ENCODE measurements around the gene KRT35.
A peak's percentile ranks its signal among the peaks of the same experiment; 100 is the strongest.
"Not testable (repeated sequence)": the region's sequence is repeated elsewhere in the genome, so short reads cannot be mapped to it uniquely, and the experiment has no call there.

KRT35 gene

GRCh38 chr17:41453066-41453465 is 27.9 kb downstream of the KRT35 start:
- no peak for DNase-seq (ENCODE audit: low spot score)

- DNase-seq (ENCODE audit: low spot score): no peak
These were observed 28.7 kb downstream of the KRT35 start for GRCh38 chr17:41452281-41452680.

GRCh38 chr17:41451154-41451728 is 29.7 kb downstream of the KRT35 start:
- no peak for DNase-seq (ENCODE audit: low spot score)

- no peak for DNase-seq (ENCODE audit: low spot score)
These were observed 31.9 kb downstream of the KRT35 start for GRCh38 chr17:41449008-41449407.

DNA sequence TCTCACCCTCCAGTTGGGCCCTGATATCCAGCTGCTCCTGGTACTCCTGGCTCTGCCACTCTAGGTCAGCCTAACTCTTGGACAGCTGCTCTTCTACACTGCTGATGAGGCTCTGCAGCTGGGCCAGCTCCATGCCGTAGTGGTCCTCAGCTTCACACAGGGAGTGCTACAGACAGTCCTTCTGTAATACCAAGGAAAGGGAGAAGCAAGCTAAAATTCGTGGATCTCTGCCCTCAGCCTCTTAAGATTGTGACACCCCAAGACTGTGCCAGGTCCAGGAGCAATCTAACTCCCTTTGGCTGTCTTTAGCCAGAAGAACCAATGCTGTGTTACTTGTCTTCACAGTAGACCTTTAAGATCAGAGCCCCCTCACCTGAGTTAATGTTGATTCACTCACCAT is 32.4 kb downstream of the KRT35 start:
- no peak for DNase-seq (ENCODE audit: low spot score)

DNA sequence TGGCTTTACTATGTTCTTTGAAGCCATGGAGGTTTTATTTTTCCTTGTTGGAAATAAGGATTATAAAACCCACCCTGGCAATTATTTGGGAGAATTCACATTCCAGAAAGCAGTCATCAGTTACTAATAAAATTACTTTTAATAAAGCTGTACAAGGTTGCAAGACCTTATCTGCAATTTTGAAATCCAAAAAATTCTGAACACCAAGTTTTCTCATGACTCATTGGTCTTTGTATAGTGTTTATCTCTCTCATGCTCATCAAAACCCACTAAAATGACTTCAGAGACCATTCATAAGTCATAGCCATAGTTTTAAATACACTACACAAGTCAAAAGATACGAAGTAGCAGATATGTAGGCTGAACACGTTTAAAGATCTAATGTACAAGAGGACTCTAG is 34.1 kb downstream of the KRT35 start:
- no peak for DNase-seq (ENCODE audit: low spot score)

DNA sequence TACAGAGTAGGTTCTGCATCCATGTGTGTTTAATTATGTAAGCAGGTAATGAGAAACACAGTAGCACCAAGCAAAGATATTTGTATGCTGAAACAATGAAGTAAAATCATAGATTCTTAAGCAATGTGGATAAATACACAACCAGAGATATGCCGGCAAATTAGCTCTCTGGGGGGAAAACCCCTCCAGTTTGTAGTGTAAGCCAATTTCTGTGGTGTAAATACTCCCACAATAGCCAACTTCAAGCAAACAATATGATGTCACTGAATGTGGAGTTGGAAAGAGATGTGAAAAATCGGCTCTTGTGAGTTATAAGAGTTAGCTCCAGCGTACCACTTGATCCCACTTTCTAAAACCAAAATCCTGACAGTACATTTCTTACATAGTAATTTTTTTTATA is 36.3 kb downstream of the KRT35 start:
- no peak for DNase-seq (ENCODE audit: low spot score)

GRCh38 chr17:41444186-41444585 is 36.8 kb downstream of the KRT35 start:
- DNase-seq (ENCODE audit: low spot score): no peak

DNA sequence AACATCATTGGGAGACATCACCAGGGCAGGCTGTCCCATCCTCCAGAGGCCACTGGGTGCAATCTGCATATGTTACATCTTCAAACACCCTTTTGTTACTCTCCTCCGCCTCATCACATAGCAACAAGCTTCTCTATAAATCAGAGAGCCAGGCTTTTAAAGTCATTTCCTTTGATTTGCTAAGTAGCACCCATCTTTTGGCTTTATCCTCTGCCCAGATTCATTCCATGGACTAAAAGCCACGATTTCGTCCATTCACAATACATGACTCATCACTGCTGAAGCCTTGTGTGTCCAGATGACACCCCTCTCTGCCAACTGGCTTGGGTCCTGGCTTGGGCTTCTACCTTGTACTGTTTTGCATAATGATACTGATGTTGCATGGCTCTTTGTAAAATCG is 38.2 kb downstream of the KRT35 start:
- no peak for DNase-seq (ENCODE audit: low spot score)

DNA sequence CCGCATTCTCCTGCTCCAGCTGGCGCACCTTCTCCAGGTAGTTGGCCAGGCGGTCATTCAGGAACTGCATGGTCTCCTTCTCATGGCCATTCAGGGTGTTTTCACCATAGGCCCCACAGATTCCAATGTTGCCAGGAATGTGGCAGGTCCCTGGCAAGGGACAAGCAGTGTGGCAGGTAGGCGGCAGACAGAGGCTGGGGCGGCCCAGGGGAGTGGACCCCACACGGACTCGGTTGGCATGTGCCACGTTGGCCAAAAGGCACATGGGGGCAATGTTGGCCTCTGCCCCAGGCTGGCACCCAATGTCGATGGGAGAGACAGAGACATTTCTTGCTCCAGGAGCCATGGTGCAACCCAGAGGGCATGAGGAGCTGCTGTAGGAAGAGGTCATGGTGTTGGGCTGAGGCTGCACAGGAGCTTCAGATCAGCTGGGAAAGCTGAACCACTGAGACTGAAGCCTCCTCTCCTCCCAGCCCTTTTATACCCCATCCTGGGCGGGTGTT is 40.4 kb downstream of the KRT35 start, which contains the start of gene KRT38:
Gene KRT38, minus strand, starts transcription at position 453 of the 503 bp plus-strand sequence. Its CDS starts 62 bp downstream, at position 391.
- DNase-seq (ENCODE audit: low spot score): no peak

DNA sequence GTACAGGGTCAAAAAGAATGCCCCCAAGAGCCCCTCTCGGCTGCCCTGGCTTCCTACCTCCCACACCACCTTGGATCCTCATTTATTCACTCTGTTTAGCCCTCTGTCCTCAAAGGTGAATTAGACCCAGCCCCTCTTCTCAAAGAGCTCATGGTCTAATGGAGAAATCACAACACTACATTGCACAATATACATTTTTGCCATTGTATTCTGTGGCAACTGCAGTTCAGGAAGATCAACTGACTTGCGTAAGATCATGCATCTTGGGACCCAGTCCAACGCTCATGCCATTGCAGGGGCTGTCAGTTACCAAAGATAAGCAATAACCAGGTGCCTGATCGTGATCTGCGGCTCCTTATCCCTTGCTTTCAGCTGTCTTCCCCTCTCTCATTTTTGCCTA is 41.6 kb downstream of the KRT35 start:
- no peak for DNase-seq (ENCODE audit: low spot score)

DNA sequence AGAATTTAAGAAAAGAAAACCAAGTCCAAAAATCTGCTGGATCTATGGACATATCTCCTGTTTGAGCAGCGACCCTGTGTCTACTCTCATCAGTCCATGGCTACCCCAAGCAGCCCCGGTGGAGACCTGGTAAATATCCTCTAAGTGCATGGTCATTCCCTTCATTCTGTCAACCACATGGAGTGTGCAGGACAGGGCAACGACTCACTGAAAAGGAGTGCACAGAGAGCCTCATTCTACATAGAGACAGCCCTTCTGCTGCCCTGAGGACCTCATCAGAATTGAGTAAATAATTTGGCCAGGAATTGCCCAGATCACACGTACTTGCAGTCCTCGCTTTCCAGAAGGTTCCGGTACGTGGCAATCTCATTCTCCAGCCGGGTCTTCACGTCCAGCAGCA is 43.2 kb downstream of the KRT35 start:
- DNase-seq (ENCODE audit: low spot score): no peak

- DNase-seq (ENCODE audit: low spot score): no peak
These were observed 43.7 kb downstream of the KRT35 start for GRCh38 chr17:41437254-41437653.

GRCh38 chr17:41434415-41434814 is 46.5 kb downstream of the KRT35 start:
- no peak for DNase-seq (ENCODE audit: low spot score)

GRCh38 chr17:41434005-41434404 is 46.9 kb downstream of the KRT35 start:
- DNase-seq (ENCODE audit: low spot score): no peak

GRCh38 chr17:41433586-41433985 is 47.4 kb downstream of the KRT35 start:
- DNase-seq (ENCODE audit: low spot score): no peak

GRCh38 chr17:41430376-41430775 is 50.6 kb downstream of the KRT35 start:
- DNase-seq (ENCODE audit: low spot score): not testable (repeated sequence)

- peak; percentile 25 for DNase-seq (ENCODE audit: low spot score)
These were observed 51.3 kb downstream of the KRT35 start for GRCh38 chr17:41429667-41430066.

DNA sequence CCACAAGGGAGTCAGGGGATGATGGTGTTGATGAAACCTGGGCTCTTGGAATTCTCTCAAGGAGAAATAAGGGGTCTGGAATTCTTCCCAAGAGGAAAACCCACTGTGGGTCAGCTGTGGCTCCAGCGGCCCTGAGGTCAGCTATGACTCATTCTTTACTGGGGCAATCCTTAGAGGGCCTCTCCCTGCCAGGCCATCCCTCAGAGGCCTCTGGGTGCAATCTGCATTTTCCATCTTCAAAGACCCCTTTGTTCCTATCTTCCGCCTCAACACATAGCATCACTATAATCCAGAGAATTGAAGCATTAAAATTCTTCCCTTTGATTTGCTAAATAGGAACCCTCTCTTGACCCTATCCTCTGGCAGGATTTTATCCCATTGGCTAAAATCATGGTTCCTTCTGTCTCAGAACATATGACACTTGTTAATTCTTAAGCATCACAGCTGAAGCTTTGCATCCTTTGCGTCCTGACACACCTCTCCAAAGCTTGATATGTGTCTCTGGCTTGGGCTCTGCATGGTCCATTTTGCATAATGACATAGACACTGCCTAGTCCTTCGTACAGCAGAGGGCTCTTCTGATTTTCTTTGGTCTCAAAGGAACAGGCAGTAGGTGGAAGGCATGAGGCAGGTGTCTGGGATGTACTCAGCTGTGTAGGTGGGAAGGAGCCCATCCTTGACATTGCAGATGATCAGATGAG is 52.2 kb downstream of the KRT35 start:
- DNase-seq (ENCODE audit: low spot score): no peak
